T-helper 22 cell (primary cell): ENCODE data around the gene PJVK.
"Not testable (repeated sequence)": the region's sequence is repeated elsewhere in the genome, so short reads cannot be mapped to it uniquely, and the experiment has no call there.

Experiments used
- DNase-seq: peaks from one replicate; pipeline ENCODE4 v3.0.0-alpha.2; 2020; ENCODE audit warnings: low read depth

The PJVK gene, protein sequence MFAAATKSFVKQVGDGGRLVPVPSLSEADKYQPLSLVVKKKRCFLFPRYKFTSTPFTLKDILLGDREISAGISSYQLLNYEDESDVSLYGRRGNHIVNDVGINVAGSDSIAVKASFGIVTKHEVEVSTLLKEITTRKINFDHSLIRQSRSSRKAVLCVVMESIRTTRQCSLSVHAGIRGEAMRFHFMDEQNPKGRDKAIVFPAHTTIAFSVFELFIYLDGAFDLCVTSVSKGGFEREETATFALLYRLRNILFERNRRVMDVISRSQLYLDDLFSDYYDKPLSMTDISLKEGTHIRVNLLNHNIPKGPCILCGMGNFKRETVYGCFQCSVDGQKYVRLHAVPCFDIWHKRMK

GRCh38 chr2:178450774-178451525, at the start of gene PJVK, which contains the start of gene PRKRA:
PJVK (plus strand) TSS chr2:178451378; CDS start chr2:178453410, 2,032 bp downstream.
PRKRA (minus strand) TSS chr2:178451175; CDS start chr2:178451030, 145 bp downstream.
- peak; percentile 91 for DNase-seq

- DNase-seq, result no peak
Measured at GRCh38 chr2:178401994-178402437, 49.2 kb upstream of the PJVK start.

DNA sequence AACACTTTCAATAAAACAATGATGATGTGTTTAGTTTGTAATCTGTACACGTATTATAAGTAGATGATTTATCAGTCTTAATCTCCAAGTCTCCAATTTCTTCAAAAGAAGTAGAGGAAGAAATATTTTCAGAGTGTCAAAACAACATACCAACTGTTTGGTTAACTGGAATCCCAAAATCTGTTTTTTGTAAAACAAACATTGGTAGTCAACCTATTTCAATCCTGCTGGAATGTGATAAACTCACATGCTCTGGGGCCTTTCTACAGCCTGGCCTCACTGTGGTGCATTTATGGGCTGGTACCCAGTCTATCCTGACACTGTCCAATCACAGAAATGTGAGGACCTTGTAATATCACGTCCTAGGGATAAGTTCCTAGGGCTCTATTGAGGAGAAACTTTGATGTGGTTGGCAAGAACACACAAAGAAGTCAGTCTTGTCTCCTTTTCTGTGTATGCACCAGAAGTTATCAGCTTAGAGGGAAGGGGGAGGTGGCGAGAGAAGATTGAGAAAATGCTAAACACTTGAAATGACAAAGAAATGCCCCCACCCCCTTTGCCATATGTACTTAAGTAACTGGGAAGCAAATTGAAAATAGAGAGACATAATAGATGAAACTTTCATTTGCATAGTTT, 47.4 kb upstream of the PJVK start:
- DNase-seq, result no peak

DNA sequence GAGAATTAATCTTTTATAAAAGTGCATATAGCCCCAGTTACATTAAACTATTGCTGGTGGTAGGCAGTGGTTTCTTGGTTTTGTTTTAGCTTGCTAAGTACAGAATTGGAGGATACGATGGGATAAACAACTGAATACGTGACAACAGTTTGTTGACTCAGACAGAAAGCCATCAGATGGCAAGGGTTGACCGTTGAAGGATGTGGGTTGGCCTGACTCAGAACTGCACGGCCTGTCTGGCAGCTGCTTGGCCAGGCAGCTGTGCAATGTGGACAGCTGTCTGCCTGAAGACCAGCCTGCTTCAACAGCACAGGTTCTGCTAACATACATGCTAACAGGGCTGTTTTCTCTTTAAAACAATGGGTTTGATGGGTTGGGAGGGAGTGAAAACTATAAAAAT, 46.8 kb upstream of the PJVK start:
- DNase-seq, result no peak

DNA sequence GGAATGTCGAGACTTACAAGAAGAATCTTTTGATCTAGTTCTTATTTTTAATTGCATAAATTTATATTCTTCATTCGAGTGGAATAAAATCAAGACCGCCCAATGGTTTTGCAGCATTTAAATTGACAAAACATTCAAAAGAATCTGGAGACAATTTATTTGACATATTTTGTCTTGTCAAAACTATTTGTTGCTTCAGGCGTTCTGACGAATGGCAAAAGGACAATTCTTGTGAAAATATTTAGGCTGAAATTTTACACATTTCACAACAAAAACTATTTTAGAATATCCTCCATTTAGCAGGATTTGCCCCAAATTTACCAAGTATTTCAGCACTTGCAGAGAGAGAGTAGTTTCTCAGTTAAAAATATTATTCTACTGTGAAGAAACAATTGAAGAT, 41.9 kb upstream of the PJVK start:
- no peak for DNase-seq

DNA sequence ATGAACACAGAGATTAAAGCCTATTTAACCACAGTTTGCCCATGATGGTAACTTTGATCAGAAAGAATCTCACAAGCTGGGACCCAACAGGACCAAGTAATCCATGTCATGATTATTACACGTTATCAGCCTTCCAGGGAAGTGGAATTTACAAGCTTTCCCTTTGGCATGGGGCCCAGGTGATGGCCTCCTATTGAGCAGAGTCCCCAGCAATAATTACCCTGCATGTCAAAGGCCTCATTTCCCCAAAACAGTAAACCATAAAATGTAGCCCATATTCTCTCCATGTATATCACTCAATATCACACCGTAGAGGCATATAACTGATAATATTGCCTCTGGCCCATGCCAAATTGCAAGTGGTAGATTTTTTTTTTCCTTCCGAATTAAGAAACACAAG, 39.1 kb upstream of the PJVK start:
- DNase-seq, result no peak

DNA sequence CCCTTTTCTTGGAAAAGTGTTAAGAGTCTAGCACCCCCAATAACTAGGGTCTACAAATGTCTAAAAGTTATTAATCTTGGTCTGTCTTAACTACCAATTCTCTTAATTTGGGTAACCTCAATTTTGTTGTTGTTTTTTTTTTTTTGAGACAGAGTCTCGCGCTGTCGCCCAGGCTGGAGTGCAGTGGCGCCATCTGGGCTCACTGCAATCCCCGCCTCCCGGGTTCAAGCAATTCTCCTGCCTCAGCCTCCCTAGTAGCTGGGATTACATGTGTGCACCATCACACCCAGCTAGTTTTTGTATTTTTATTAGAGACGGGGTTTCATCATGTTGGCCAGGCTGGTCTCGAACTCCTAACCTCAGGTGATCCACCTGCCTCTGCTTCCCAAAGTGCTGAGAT, 38.7 kb upstream of the PJVK start:
- not testable (repeated sequence) for DNase-seq

GRCh38 chr2:178413472-178414265, 37.5 kb upstream of the PJVK start:
- peak; percentile 55 for DNase-seq

- peak; percentile 56 for DNase-seq
Measured at GRCh38 chr2:178414266-178415247, 36.6 kb upstream of the PJVK start.

DNA sequence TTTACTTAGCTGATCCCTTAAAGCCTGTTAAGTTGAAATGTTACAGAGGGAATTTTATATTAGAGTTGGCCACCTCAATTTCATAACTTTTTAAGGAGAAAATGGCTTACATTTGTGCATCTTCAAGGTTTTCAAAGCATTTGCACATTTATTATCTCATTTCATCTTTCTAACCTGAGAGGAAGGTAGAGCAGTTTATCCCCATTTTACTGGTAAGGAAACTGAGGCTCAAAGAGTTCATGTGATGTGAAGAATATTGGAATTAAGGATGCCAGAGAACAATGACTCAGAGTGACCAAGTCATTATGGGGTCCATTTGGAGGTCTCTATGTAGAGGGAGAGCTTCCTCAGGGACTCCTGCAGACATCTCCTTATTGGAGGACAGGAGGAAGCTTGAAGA, 35.2 kb upstream of the PJVK start:
- no peak for DNase-seq

DNA sequence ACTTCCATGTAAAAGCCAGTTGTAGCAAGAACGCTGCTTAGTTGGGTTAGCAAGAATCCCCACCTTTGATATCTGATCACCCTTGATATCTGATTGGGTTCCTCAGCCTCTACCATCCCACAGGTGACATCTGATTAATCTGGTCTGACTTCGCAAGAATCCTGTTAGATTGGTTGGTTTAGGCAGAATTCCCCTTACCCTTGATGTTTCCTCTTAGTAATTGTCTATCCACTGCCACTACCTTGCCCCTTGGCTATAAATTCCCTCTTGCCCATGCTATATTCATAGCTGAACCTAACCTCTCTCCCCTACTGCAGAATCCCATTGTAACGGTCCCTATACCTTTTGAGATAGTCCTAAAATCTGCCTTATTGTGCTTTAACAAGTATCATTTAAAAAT, 33.3 kb upstream of the PJVK start:
- no peak for DNase-seq

DNA sequence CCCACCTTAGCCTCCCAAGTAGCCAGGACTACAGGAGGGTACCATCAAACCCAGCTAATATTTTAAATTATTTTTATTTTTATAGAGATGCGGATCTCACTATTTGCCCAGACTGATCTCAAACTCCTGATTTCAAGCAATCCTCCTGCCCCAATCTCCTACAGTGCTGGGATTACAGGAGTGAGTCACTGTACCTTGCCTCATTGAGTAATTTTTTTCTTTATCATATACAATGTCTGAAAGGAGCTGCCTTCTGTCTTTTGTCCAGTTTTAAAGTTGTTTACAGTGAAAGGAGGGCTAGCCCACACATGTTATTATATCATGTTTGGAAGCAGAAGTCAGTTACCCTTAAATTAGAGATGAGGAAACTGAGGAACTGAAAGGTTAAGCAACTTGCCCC, 32.8 kb upstream of the PJVK start:
- DNase-seq, result no peak

DNA sequence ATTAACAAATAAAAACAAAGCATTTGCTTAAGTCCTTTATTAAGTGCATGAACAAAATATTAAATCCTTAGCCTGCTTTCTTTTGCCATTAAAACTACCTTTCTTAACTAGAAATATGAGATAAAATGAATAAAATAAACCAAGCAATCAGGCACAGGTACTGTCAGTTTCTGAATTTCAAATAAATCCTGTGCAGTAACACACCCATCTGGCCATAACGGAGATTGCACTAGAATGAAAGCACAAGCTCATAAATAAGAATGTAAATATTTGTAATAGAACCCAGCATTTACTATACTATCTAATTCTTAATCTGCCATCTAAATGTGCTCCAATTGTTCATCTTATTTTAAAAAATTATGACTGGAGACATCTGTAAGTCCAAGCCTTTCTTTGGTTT, 32.1 kb upstream of the PJVK start:
- no peak for DNase-seq

DNA sequence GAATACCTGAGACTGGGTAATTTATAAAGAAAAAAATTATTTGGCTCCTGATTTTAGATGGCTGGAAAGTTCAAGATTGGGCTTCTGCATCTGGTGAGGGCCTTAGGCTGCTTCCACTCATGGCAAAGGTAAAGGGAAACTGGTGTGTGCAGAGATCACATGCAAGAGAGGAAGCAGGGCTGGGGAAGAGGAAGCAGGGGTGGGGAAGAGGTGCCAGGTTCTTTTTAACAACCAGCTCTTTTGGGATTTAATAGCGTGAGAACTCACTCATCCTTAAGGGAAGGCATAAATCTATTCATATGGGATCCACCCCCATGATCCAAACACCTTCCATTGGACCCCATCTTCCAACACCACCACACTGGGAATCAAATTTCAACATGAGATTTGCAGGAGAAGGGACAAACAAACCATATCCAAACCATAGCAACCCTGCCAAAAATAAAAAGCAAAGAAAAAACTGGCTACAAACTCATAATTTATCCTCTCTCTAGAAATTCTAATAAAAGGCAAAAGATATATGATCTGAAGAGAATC, 30.6 kb upstream of the PJVK start:
- DNase-seq, result no peak

- DNase-seq, result no peak
Measured at GRCh38 chr2:178422097-178422496, 29.1 kb upstream of the PJVK start.

GRCh38 chr2:178423746-178424145, 27.4 kb upstream of the PJVK start:
- DNase-seq, result not testable (repeated sequence)

- no peak for DNase-seq
Measured at GRCh38 chr2:178425255-178425827, 25.8 kb upstream of the PJVK start.

DNA sequence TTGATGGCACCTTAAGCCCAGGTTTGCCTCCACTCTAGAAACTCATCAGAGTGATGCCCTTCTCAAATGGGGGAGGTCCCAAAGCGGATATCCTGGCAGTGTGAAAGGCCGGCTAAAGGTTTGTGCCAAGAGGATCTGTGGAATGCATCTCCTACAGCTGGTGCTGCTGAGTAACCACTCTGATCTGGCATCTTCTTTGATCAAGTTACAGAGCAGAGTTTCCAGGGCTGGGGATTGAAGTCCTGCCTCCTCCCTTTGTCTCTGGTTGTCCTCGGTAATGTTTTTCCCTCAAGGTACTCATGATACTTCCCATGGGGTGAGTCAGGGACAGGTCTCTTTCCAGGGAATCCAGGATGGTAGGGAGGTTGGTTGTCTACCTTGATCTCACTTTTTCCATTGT, 24.8 kb upstream of the PJVK start:
- no peak for DNase-seq

GRCh38 chr2:178427458-178427857, 23.7 kb upstream of the PJVK start:
- no peak for DNase-seq

DNA sequence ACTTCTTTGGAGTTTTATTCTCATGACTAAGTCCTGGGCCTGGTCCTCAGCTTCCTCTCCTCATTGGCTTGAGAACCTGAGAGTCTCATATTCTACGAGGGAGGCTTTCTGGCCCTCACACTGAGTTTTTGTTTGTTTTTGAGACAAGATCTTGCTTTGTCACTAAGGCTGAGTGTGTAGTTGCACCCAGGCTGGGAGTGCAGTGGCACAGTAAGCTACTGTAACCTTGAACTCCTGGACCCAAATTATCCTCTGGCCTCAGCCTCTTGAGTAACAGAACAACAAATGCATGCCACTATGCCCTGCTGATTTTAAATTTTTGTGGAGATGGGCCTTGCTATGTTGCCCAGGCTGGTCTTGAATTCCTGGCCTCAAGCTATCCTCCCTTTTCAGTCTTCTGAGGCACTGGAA, 22.8 kb upstream of the PJVK start:
- no peak for DNase-seq
